Activated gamma-delta T cell treated with anti-CD3 and anti-CD28 coated beads, Interleukin-2, amount 50 U/mL, for 16 hours (primary cell): ENCODE measurements around the gene DNM3.
A peak's percentile ranks its signal among the peaks of the same experiment; 100 is the strongest.

Experiments used
- DNase-seq: peaks from one replicate; pipeline ENCODE4 v3.0.0-alpha.2; 2020; ENCODE audit warnings: low read depth

The DNM3 gene

GRCh38 chr1:171973421-171973820, 132.1 kb downstream of the DNM3 start:
- DNase-seq = no peak

GRCh38 chr1:171981303-171981702, 140.0 kb downstream of the DNM3 start:
- DNase-seq = no peak

GRCh38 chr1:171983584-171983983, 142.3 kb downstream of the DNM3 start:
- DNase-seq = no peak

- no peak for DNase-seq
Measured at GRCh38 chr1:171984262-171984661, 143.0 kb downstream of the DNM3 start.

GRCh38 chr1:171984850-171985485, 143.7 kb downstream of the DNM3 start:
- DNase-seq = no peak

GRCh38 chr1:171985639-171986038, 144.3 kb downstream of the DNM3 start:
- DNase-seq = no peak

GRCh38 chr1:171988243-171988885, 147.1 kb downstream of the DNM3 start:
- DNase-seq = no peak

- no peak for DNase-seq
Measured at GRCh38 chr1:171990371-171990770, 149.1 kb downstream of the DNM3 start.

GRCh38 chr1:171994293-171994692, 153.0 kb downstream of the DNM3 start:
- no peak for DNase-seq

- DNase-seq = no peak
Measured at GRCh38 chr1:171995573-171995972, 154.3 kb downstream of the DNM3 start.

GRCh38 chr1:171997936-171998335, 156.6 kb downstream of the DNM3 start:
- no peak for DNase-seq

GRCh38 chr1:171998711-171999110, 157.4 kb downstream of the DNM3 start:
- DNase-seq = no peak

GRCh38 chr1:171999756-172000155, 158.5 kb downstream of the DNM3 start:
- DNase-seq = no peak

- DNase-seq = no peak
Measured at GRCh38 chr1:172001288-172001687, 160.0 kb downstream of the DNM3 start.

- peak; percentile 11 for DNase-seq
Measured at GRCh38 chr1:172002725-172003345, 161.5 kb downstream of the DNM3 start.

GRCh38 chr1:172003766-172004530, 162.7 kb downstream of the DNM3 start:
- DNase-seq = no peak

- no peak for DNase-seq
Measured at GRCh38 chr1:172004671-172005070, 163.4 kb downstream of the DNM3 start.

GRCh38 chr1:172005856-172006255, 164.6 kb downstream of the DNM3 start:
- no peak for DNase-seq

GRCh38 chr1:172006660-172007059, 165.4 kb downstream of the DNM3 start:
- DNase-seq = no peak

GRCh38 chr1:172018727-172019311, 177.5 kb downstream of the DNM3 start:
- DNase-seq = no peak

GRCh38 chr1:172019976-172020375, 178.7 kb downstream of the DNM3 start:
- DNase-seq = no peak

- no peak for DNase-seq
Measured at GRCh38 chr1:172024516-172024915, 183.2 kb downstream of the DNM3 start.
